ENCODE data around the gene TYW3.

TYW3 gene

DNA sequence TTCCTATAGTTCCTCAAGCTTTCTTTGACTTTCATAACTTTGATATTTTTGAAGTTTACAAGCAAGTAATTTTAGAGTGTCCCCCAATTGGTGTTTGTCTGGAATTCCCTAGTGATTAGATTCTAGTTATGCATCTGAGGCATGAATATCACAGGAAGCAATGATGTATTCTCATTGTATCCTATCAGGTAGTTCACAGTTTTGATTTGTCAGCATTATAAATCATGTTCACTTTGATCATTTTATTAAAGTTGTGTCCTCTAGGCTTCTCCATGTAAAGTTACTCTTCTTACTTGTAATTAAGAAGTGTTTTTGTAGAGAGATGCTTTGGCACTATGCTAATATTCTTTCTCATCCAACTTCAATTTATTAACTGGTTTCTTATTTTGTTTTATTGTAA, 53.0 kb downstream of the TYW3 start:
- TF ChIP-seq LEF1 (IDR thresholded peaks at IDR 0.05; ENCODE audit: borderline replicate concordance) (no peak), SP1 (IDR thresholded peaks at IDR 0.05) (no peak), BHLHE40 (IDR thresholded peaks at IDR 0.05; ENCODE audit: borderline replicate concordance) (no peak), HDGF (IDR thresholded peaks at IDR 0.05; ENCODE audit: borderline replicate concordance) (no peak), FOXK2 (IDR thresholded peaks at IDR 0.05) (no peak), FOXM1 (IDR thresholded peaks at IDR 0.05; ENCODE audit: borderline replicate concordance) (no peak), L3MBTL2 (conservative IDR thresholded peaks at IDR 0.05) (no peak), ZNF384 (IDR thresholded peaks at IDR 0.05) (no peak), SUZ12 (IDR thresholded peaks at IDR 0.05) (no peak), ELF4 (IDR thresholded peaks at IDR 0.05) (no peak)
- CTCF ChIA-PET: no interaction called here
- DNase-seq (ENCODE audit: extremely low spot score): no peak
- POLR2A ChIA-PET: no interaction called here

DNA sequence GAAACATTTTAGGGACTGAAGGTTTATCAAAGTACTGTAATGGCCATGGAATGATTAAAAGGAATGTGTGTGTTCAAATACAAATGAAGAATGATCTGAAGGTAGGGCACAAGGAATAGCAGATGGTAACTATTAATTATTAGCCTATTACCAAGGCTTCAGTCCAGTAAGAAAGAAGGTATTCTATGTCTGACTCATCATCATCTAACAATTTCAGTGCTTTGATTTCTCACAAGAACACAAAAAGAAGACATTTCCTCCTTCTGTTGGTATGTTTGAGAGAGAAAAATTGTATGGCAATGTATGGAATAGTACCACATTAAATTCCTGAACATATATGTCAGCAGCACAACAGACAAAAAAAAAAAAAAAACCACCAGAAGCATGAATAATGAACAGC, 57.5 kb downstream of the TYW3 start:
- POLR2A ChIA-PET: no interaction called here
- no peak for DNase-seq (ENCODE audit: extremely low spot score)
- TF ChIP-seq SP1 (IDR thresholded peaks at IDR 0.05): no peak
- TF ChIP-seq FOXM1 (IDR thresholded peaks at IDR 0.05; ENCODE audit: borderline replicate concordance): no peak
- no peak for TF ChIP-seq L3MBTL2 (conservative IDR thresholded peaks at IDR 0.05)
- TF ChIP-seq, protein P1, sequence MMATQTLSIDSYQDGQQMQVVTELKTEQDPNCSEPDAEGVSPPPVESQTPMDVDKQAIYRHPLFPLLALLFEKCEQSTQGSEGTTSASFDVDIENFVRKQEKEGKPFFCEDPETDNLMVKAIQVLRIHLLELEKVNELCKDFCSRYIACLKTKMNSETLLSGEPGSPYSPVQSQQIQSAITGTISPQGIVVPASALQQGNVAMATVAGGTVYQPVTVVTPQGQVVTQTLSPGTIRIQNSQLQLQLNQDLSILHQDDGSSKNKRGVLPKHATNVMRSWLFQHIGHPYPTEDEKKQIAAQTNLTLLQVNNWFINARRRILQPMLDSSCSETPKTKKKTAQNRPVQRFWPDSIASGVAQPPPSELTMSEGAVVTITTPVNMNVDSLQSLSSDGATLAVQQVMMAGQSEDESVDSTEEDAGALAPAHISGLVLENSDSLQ (IDR thresholded peaks at IDR 0.05): no peak
- no peak for TF ChIP-seq FOXA1 (IDR thresholded peaks at IDR 0.05)
- TF ChIP-seq SUZ12 (IDR thresholded peaks at IDR 0.05): no peak
- TF ChIP-seq HDGF (IDR thresholded peaks at IDR 0.05; ENCODE audit: borderline replicate concordance): no peak
- no peak for TF ChIP-seq LEF1 (IDR thresholded peaks at IDR 0.05; ENCODE audit: borderline replicate concordance)
- TF ChIP-seq ARNT (IDR thresholded peaks at IDR 0.05): no peak
- no peak for TF ChIP-seq ELF4 (IDR thresholded peaks at IDR 0.05)
- no peak for TF ChIP-seq ZNF384 (IDR thresholded peaks at IDR 0.05)
- no peak for TF ChIP-seq NFRKB (IDR thresholded peaks at IDR 0.05)
- no peak for TF ChIP-seq TARDBP (IDR thresholded peaks at IDR 0.05)
- TF ChIP-seq BHLHE40 (IDR thresholded peaks at IDR 0.05; ENCODE audit: borderline replicate concordance): no peak
- no peak for TF ChIP-seq CTBP1 (IDR thresholded peaks at IDR 0.05; ENCODE audit: borderline replicate concordance)
- TF ChIP-seq FOXK2 (IDR thresholded peaks at IDR 0.05): no peak
- CTCF ChIA-PET: interaction anchor here (0.8 kb wide), 1 partner anchor 14 kb away, joined by 3 read pairs; no protein-coding TSS in a partner anchor

DNA sequence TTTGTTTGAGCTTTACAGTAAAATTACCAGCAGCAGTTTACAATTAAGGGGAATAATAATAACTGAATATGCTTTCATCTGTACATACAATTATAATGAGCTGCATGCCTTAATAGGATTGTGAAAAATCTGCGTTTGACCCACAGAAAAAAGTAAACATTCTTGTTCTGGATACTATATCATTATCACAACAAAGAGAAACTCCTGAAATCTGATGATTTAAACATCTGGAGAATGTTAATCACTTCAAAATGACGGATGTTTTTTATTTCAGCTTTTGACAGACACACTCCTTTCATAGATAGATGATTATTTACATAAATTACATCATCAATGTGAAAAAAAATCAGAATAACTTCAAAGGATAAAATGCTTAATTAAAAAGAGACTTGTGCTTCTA, 58.5 kb downstream of the TYW3 start:
- POLR2A ChIA-PET: no interaction called here
- no peak for DNase-seq (ENCODE audit: extremely low spot score)
- no peak for TF ChIP-seq HDGF (IDR thresholded peaks at IDR 0.05; ENCODE audit: borderline replicate concordance)
- no peak for TF ChIP-seq BHLHE40 (IDR thresholded peaks at IDR 0.05; ENCODE audit: borderline replicate concordance)
- CTCF ChIA-PET: interaction anchor here (0.7 kb wide), 1 partner anchor 24 kb away, joined by 6 read pairs; no protein-coding TSS in a partner anchor

DNA sequence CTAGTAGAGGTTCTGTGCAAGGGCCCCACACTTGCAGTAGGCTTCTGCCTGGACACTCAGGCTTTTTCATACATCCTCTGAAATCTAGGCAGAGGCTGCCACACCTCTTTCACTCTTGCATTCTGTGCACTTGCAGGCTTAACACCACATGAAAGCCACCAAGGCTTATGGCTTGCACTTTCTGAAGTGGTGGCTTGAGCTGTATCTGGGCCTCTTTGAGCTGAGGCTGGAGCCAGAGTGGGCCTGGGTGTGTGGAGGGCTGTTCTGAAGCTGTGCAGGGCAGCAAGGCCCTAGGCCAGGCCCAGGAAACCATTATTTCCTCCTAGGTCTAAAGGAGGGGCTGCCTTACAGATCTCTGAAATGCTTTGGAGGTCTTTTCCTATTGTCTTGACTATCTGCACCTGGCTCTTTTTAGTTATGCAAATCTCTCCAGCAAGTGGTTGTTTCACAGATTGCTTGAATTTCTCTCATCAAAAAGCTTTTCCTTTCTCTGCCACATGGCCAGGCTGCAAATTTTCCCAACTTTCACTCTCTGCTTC, 66.2 kb downstream of the TYW3 start:
- no peak for TF ChIP-seq ARNT (IDR thresholded peaks at IDR 0.05)
- TF ChIP-seq FOXK2 (IDR thresholded peaks at IDR 0.05): no peak
- no peak for TF ChIP-seq TARDBP (IDR thresholded peaks at IDR 0.05)
- TF ChIP-seq BHLHE40 (IDR thresholded peaks at IDR 0.05; ENCODE audit: borderline replicate concordance): no peak
- TF ChIP-seq HDGF (IDR thresholded peaks at IDR 0.05; ENCODE audit: borderline replicate concordance): no peak
- no peak for TF ChIP-seq SP1 (IDR thresholded peaks at IDR 0.05)
- no peak for TF ChIP-seq NFRKB (IDR thresholded peaks at IDR 0.05)
- ChIA-PET CTCF (no interaction called here), POLR2A (no interaction called here)
- DNase-seq (ENCODE audit: extremely low spot score): no peak

DNA sequence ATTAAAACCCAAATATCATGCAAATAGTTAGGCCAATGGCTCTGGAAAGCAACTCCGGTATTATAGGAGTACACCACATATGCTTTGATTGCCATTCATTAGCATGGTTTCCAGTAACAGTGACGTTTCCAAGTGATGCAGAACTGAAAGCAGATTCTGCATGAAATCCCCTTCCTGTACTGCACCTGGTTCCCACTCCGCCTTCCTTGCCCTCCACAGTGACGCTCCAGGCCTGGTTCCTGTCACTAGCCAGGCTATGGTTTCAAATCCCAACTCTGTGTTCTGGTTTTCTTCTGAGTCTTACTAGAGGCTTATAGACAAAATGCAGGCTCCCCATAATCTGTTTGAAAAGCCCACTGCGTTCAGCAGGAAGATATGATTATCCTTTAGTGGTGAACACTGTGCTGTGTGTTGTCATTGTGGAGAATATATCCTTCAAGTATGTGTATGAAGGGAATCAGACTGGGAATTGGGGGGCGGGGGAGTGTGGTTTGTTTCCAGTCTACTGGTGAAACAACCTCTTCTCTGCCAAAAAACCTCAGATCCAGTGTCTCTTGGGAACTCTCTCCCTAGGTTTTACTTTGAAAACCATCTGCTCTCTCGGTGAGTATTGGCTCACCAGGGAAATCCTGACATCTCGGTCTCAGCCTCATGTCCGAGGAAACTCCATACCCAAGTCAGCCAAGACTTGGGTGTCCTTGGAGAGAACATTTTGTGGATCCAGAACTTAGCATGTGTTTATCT, 78.7 kb downstream of the TYW3 start:
- POLR2A ChIA-PET: no interaction called here
- TF ChIP-seq SP1 (IDR thresholded peaks at IDR 0.05): no peak
- no peak for TF ChIP-seq HDGF (IDR thresholded peaks at IDR 0.05; ENCODE audit: borderline replicate concordance)
- no peak for TF ChIP-seq FOXM1 (IDR thresholded peaks at IDR 0.05; ENCODE audit: borderline replicate concordance)
- TF ChIP-seq, protein P1 (IDR thresholded peaks at IDR 0.05): no peak
- no peak for TF ChIP-seq L3MBTL2 (conservative IDR thresholded peaks at IDR 0.05)
- no peak for TF ChIP-seq TARDBP (IDR thresholded peaks at IDR 0.05)
- TF ChIP-seq FOXK2 (IDR thresholded peaks at IDR 0.05): no peak
- TF ChIP-seq NFRKB (IDR thresholded peaks at IDR 0.05): no peak
- TF ChIP-seq ZNF384 (IDR thresholded peaks at IDR 0.05): no peak
- no peak for TF ChIP-seq FOXA1 (IDR thresholded peaks at IDR 0.05)
- TF ChIP-seq BHLHE40 (IDR thresholded peaks at IDR 0.05; ENCODE audit: borderline replicate concordance): no peak
- no peak for TF ChIP-seq ELF4 (IDR thresholded peaks at IDR 0.05)
- DNase-seq (ENCODE audit: extremely low spot score): no peak
- CTCF ChIA-PET: no interaction called here

DNA sequence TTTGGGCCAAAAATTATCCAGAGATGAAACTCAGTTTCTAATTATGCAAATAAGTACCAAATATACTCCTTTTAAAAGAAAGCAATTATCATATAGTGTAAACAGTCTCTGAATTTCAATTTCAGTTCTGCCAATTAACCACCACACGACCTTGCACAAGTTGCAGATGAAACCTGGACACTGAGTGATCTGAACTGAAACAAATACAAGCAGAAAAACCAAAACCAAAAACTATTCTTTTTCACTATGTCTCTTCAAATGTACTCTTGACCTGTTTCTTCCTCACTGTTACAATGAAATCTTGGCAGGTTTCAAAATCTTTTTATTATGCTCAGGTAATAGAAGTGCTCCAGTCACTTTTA, 79.2 kb downstream of the TYW3 start:
- CTCF ChIA-PET: no interaction called here
- TF ChIP-seq SUZ12 (IDR thresholded peaks at IDR 0.05) (no peak), ZNF384 (IDR thresholded peaks at IDR 0.05) (no peak), FOXM1 (IDR thresholded peaks at IDR 0.05; ENCODE audit: borderline replicate concordance) (no peak), L3MBTL2 (conservative IDR thresholded peaks at IDR 0.05) (no peak), ELF4 (IDR thresholded peaks at IDR 0.05) (no peak), FOXK2 (IDR thresholded peaks at IDR 0.05) (no peak), CTBP1 (IDR thresholded peaks at IDR 0.05; ENCODE audit: borderline replicate concordance) (no peak), TARDBP (IDR thresholded peaks at IDR 0.05) (no peak)
- DNase-seq (ENCODE audit: extremely low spot score): no peak
- POLR2A ChIA-PET: no interaction called here

All from HEK293T (cell line).